Measurements from ENCODE around the gene RUNX3.
"Not testable (repeated sequence)": the region's sequence is repeated elsewhere in the genome, so short reads cannot be mapped to it uniquely, and the experiment has no call there.

DNA sequence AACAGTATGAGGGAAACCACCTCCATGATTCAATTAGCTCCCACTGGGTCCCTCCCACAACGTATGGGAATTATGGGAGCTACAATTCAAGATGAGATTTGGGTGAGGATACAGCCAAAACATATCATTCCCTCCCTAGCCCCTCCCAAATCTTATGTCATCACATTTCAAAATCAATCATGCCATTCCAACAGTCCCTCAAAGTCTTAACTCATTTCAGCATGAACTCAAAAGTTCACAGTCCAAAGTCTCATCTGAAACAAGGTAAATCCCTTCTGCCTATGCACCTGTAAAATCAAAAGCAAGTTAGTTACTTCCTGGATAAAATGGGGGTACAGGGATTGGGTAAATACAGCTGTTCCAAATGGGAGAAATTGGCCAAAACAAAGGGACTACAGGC is 38.7 kb downstream of the RUNX3 start:
- TF ChIP-seq EZH2 (IDR thresholded peaks at IDR 0.05); POLR2AphosphoS5 (IDR thresholded peaks at IDR 0.05; ENCODE audit: borderline replicate concordance, low read depth, low read length): not testable (repeated sequence)
